HG03045 (cell line): ENCODE measurements around the gene B3GALT4.
"Not testable (repeated sequence)": the region's sequence is repeated elsewhere in the genome, so short reads cannot be mapped to it uniquely, and the experiment has no call there.

ENCODE experiments used
- ATAC-seq: cut with Tn5 transposase; IDR thresholded peaks from one replicate; pipeline ENCODE4 v1.9.1; 2021; ENCODE audit warnings: mild to moderate bottlenecking, moderate library complexity; ENCODE audit not compliant: unreplicated experiment

The B3GALT4 gene

DNA sequence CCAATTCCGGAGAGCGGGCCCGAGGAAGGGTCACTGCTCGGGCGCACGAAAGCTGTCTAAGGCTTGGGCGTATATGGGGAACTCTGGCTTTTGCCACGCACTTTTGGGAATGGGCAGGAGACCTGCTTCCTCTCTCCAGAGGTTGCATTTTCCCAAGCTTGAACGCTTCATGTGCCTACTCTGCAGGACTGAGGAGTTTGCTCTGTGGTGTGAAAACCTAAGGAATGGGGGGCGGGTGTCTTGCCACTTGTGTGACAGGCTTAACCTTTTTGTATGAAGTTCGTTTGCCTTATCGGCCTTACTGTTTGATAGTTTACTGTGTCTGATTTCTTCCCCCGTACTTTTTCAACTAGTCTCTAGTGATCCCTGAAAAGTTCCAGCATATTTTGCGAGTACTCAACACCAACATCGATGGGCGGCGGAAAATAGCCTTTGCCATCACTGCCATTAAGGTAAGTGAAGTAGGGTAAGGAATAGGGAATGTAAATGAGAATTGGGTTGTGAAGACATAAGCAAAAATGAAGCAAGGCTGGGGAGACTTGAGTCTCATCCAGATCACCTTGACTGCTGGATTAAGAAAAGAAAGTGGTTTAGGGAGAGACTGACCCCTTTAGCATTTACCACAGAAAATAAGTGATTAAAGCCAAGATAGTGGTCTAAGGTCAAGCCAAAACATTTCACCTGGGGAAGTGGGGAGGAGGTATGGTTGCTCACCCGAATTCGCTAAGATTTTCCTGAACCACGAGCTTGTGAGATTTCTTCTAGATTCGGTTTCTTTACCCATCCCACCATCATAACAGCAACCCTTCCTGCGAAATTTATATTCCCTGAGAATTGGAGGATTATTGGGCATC is 4.4 kb upstream of the B3GALT4 start:
- no peak for ATAC-seq

DNA sequence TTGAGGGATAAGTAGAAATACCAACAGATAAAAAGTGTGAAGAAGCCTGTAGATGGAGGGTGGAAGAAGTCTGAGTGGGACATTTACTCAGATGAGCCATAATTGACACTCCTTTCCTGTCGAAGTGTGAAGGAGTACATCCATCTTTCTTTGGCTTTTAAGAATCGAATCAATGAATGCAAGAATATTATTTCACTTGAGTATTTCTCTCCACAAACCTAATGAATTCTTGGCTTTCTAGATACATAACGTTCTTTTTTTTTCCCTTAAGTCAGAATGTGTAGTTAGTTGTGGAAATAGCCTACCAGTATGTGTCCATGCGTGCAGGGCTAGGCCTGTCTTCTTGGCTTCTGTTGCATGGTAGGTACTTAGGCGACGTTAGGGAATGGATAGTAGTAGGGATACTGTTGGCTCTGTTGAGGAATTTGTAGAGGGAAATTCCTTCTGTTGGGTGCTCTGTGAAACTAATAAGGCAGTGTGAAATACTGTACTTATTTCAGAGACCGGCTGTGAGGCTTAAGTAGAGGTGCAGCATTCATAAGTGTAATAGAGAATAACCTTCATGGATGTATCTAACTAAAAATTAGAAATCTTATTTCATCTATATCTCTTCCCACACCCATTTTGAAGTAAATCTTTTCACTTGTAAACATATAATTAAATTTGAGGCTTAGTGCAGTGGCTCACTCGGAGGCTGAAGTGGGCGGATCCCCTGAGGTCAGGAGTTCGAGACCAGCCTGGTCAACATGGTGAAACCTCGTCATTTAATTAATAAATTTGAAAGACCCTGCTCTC is 3.6 kb upstream of the B3GALT4 start:
- no peak for ATAC-seq

DNA sequence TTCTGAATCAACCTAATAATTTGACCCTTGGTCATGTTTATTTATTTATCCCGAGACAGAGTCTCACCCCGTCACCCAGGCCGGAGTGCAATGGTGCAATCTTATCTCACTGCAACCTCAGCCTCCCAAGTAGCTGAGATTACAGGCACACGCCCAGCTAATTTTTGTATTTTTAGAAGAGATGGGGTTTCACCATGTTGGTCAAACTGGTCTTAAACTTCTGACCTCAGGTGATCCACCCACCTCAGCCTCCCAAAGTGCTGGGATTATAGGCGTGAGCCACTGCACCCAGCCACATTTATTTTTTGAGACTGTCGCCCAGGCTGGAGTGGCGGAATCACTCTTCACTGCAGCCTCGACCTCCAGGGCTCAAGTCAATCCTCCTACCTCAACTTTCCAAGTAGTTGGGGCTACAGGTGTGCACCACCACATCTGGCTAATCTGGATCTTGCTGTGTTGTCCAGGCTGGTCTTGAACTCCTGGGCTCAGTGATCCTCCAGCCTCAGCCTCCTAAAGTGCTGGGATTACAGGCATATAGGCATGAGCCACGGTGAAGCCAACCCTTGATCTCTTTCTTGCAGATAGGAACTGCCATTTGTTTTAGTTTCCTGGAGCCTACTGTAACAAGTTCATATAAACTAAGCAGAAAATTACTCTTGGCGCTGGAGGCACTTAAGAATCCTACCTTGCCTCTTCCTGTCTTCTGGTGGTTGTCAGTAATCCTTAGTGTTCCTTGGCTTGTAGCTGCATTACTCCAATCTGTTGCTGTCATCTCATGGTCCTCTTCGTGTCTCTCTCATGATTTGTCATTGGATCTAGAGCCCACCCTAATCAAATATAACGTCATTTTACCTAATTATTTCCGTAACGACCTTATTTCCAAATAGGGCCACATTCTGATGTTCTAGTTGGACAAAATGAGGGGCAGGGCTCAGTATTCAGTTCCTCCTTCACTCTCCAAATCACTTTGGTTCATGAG is 2.7 kb upstream of the B3GALT4 start:
- no peak for ATAC-seq

DNA sequence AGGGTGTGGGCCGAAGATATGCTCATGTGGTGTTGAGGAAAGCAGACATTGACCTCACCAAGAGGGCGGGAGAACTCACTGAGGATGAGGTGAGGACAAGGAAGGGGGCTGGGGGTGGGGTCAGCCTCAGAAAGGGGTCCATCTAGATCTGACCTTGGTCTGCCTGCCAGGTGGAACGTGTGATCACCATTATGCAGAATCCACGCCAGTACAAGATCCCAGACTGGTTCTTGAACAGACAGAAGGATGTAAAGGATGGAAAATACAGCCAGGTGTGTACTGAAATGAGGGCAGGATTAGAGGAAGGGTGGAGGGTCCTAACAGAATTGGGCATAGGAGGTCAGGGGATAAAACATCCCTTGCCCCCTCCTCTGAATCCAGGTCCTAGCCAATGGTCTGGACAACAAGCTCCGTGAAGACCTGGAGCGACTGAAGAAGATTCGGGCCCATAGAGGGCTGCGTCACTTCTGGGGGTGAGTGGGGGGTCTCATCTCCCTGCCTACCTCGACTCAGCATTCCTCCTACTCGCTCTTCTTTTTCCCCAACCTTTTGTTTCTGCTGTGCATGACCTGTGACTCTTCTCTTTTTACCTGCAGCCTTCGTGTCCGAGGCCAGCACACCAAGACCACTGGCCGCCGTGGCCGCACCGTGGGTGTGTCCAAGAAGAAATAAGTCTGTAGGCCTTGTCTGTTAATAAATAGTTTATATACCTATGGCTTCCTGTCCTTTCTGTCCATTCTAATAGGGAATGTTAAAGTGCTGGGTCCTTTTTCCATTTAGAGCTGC is 935 bp upstream of the B3GALT4 start:
- ATAC-seq = not testable (repeated sequence)

DNA sequence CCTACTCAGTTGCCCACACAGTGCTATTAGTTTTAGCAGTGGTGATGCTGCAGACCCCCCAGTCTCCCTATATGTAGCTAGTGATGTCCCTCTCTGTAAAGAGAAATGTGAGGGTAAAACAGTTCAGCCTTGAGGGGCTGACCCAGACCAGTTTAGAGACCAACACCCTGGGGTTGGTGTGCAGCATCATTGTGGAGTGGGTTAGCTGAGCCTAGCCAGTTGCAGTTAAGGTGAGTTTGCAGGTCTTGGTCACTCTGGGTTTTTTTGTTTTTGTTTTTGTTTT is 401 bp upstream of the B3GALT4 start:
- ATAC-seq = no peak

DNA sequence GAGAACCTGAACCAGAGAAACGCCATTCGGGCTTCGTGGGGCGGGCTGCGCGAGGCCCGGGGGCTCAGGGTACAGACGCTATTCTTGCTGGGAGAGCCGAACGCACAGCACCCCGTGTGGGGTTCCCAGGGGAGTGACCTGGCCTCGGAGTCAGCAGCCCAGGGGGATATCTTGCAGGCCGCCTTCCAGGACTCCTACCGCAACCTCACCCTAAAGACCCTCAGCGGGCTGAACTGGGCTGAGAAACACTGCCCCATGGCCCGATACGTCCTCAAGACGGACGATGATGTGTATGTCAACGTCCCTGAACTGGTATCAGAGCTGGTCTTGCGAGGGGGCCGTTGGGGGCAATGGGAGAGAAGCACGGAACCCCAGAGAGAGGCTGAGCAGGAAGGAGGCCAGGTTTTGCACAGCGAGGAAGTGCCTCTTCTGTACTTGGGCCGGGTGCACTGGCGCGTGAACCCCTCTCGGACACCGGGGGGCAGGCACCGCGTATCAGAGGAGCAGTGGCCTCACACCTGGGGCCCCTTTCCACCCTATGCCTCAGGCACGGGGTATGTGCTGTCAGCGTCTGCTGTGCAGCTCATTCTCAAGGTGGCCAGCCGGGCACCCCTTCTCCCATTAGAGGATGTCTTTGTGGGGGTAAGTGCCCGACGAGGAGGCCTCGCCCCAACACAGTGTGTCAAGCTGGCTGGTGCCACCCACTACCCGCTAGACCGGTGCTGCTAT is 904 bp downstream of the B3GALT4 start:
- peak; percentile 4 for ATAC-seq

DNA sequence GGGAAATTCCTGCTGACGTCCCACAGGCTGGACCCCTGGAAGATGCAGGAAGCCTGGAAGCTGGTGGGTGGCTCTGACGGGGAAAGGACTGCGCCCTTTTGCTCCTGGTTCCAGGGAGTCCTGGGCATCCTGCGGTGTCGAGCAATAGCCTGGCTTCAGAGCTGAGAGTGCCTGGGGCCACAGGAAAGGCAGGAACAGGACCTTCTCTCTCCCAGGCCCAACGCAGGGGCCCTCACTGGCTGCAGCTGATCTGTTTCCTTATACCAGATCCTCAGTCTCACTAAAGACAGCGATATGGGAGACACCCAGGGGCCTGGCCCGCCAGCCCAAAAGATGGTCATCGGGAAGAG is 1.4 kb downstream of the B3GALT4 start:
- no peak for ATAC-seq

DNA sequence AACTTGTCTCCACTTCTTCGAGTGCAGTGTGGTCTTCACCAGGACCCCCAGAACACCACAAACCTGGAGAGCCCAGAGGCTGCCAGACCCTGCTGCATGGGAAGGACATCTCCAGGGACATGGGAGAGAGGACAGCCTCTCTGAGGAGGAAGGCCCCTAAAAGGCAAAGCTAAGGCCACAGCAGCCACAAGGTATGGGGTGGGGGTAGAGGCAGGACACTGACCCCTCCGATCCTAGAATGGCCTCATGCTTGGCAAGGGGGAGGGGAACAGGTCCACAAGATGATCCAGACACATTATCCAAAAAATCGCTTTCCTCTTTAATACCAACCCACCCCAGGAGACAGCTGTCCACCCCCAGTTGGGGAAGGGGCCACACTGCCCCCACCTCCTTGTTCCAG is 1.9 kb downstream of the B3GALT4 start:
- ATAC-seq = no peak

DNA sequence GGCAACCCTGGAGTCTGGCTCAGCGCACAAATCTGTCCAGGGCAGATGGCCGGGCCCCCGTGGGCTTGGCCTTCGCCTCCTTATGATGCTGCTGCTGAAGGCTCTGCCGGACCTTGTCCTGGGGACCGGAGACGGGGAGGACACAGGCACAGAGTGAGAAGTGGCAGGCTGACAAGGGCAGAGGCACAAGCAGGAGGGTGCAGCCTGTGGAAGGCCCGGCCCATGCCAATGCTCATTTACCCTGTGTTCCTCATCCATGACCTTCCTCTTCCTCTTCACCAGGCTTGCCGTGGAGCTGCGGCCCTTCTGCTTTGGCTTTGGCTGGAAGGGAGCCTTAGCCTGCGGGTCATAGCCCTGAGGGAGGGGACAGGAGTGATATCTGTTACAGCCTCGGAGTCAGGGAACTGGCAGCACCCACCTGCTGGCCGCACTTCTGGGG is 2.4 kb downstream of the B3GALT4 start:
- no peak for ATAC-seq

DNA sequence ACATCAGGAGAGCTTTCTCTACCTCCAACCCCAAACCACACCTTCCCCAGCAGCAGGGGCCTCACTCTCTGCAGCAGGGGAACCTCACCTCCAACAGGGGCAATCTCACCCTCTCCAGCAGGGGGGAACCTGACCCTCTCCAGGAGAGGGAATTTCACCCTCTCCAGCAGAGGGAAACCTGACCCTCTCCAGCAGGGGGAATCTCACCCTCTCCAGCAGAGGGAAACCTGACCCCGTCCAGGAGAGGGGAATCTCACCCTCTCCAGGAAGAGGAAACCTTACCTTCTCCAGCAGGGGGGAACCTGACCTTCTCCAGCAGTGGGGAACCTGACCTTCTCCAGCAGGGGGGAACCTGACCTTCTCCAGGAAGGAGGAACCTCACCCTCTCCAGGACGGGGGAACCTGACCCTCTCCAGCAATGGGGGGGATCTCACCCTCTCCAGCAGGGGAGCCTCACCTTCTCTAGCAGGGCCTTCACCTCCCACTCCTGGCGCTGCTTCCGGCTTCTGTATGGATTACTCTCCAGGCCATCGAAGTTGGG is 3.1 kb downstream of the B3GALT4 start:
- ATAC-seq = no peak

DNA sequence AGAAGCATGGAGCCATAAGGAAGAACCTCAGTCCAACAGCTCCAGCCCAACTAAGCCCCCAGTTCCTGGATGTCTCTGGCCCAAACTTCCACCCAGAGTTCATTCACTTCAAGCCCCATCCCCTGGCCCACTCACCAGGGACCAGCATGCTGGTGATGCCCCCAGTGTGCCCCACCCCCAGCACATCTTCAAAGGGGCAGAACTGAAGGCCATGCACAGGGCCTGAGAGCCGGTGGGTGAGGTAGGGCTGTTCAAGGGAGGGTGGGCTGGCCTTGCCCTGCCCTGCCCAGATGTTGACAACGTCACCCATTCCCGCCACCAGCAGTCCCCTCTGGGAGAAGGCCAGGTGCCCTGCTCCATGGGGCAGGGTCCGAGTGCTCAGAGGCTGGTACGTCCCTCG is 3.6 kb downstream of the B3GALT4 start:
- ATAC-seq = no peak

DNA sequence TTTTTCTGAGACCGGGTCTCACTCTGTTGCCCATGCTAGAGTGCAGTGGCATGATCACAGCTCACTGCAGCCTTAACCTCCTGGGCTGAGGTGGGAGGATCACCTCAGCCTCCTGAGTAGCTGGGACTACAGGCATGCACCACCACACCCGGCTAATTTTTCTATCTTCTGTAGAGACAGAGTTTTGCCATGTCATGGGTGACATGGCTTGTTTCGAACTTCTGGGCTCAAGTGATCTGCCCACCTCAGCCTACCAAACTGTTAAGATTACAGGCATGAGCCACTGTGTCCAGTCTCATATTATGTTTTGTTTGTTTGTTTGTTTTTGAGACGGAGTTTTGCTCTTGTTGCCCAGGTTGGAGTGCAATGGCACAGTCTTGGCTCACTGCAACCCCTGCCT is 8.3 kb downstream of the B3GALT4 start:
- not testable (repeated sequence) for ATAC-seq

DNA sequence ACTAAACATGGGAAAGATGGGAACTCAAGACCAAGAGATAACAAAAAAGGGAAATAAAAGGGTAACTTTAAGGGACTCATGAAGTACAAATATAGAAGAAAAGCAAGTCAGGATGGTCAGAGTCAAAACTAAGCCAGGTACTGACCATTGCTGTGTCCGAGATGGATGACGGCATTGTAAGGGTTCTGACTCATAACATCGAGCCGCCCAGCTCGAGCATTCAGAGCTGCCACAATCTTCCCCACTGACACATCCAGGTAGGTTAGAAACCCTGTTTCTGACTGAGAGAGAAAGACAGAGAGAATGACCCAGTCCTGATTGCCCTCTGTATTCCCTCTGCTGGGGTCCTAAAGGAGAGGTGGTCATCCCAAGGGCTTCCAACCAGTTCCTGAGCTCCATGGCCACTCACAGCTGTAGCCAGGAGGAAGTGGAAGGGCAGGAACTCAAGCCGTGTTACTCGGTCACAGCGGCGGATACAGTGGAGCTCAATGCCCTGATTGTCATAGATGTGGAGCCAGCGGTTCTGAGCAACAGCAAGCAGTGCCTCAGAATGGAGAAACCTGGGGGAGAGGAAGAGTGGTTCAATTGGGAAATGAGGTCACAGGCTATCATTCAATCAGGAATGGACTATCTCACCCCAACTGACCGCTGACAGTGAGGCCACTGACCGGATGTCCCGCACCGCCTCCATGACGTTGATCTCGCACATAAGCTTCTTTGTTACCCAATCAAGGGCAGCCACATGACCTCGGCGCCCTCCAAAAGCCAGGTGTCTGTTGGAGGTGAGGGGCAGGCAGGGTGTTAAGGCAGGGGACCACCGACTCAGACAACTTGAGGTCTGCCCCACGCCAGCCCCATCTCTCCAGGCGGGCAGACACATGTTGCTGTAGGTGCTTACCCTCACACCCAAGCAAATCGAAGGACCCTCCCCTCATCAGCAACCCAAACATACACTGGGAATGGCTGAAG is 10.3 kb downstream of the B3GALT4 start:
- no peak for ATAC-seq

DNA sequence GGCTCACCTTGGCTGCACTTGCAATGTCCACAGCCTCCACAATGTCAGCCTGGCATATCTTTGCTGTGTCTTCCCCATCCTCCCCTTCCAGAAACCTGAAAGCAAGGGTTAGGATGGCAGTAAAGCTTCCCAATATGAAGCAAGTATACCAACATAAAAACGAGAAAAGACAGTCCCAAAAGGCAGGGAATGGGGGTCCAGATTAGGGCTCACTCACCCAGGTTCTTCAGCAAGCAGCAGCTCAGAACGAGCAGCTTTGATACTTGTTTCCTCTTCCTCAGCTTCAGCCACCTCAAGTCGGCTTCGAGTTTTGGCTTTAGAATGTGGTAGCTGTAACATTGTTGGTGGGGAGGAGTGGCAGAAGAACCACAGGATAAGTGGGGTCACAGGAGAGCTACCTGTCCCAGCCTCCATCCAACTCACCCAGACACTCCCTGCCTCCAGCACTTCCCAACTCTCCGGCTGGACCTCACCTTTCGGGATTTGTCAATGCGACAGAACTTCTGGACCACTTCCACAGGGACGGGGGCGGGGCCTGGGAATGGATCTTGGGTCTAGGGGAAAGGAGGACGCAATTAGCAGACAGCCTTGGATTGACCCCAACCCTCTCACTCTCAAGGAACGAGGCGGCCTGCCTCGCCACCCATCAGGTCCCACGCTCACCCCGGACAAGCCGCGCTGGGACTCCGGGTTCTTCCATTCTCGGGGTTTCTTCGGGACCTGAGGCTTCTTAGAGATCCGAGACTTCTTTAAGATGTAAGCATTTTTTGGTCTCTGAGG is 11.4 kb downstream of the B3GALT4 start:
- ATAC-seq = no peak

DNA sequence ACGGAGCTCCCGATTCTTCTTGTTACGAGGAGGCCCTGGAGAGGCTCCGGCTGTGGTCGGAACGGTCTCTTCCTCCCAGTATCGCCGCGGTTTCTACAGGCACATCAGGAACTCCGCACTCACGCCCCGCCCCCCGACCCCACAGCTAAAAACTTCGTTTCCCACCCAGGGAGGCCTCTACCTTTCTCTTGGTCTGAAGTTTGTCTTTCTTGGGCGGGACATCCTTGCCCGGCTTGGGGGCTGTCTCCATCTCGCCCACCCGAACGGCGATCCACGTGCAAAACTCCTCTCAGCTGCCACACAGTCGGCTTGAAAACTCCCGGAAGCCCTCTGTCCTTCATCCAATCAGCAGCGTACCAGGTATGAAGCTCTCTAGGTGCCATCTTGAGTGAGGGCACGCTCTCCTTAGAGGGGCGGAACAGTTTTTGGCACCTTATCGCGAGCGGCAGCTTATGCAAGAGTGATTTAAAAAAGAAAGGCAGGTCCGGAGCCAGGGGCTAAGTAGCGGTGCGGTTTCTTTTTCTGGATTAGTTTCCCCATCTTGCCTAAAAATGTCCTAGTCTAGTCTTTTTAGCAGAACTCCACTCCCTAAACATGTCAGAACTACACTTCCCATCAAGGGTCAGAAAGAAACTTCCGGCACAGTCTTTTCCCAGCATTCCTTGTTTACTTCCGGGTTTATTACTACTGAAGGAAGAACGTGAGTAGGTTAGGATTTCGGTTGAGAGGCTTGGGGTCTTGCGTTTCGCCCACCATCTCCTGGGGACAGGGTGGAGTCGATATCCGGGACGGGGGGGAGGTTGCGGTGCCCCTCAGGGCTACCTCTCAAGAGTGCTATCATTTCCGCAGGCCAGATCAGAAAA is 12.2 kb downstream of the B3GALT4 start, which contains the start of the genes PFDN6 and WDR46:
PFDN6 (plus strand) TSS at position 681 of the 863 bp plus-strand sequence. CDS start 256 bp downstream, outside the sequence.
WDR46 (minus strand) TSS at position 319 of the 863 bp plus-strand sequence; CDS start at position 250, 69 bp downstream.
- peak; percentile 81 for ATAC-seq

DNA sequence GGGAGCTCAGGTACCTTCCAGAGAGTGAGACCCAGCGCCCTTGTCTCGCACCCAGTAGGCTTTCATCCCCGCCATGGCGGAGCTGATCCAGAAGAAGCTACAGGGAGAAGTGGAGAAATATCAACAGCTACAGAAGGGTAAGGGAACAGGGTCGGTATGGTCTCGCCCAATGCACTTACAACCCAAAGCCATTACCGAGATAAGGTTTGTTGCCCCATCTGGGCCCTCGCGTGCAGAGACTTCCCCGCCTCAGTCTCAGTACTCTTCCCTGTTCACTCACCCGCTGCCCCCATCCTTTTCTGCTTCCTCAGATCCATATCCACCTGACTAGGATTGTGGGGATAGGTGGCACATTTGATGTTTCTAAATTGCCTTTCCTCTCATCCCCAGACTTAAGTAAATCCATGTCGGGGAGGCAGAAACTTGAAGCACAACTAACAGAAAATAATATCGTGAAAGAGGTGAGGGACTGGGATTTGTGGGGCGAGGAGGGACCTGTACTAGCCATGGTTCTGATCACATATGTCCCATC is 12.9 kb downstream of the B3GALT4 start:
- peak; percentile 10 for ATAC-seq
